Liver (tissue), 9 donors: ENCODE data around the gene NOM1. TPM values are rescaled to one million over a fixed set of nuclear protein-coding genes. Genes with fewer than 3 reads are reported as not detected.

Experiments used
- DNase-seq: peaks from one replicate; pipeline ENCODE4 v3.0.0-alpha.2; 2017; ENCODE audit warnings: low spot score
- H3K27ac ChIP-seq, 2 donors: one replicate each; pipeline ENCODE4 v1.7.0; 2013; ENCODE audit warnings: inconsistent platforms in 2 of 2, low read length in 2 of 2, control low read depth in 1 of 2, low read depth in 1 of 2, mild to moderate bottlenecking in 1 of 2
- H3K27me3 ChIP-seq, 4 donors: one replicate each; pipeline versions ENCODE4 v1.6.1 to v1.7.0; 2013; ENCODE audit warnings: low read length in 3 of 4, inconsistent platforms in 1 of 4, mild to moderate bottlenecking in 1 of 4, moderate library complexity in 1 of 4; ENCODE audit not compliant: control insufficient read depth in 4 of 4, insufficient read depth in 4 of 4
- H3K36me3 ChIP-seq, 4 donors: one replicate each; pipeline versions ENCODE4 v1.6.1 to v1.7.0; 2013; ENCODE audit warnings: low read length in 3 of 4, mild to moderate bottlenecking in 3 of 4, low read depth in 1 of 4, moderate library complexity in 1 of 4; ENCODE audit not compliant: control insufficient read depth in 4 of 4, insufficient read depth in 3 of 4
- H3K4me1 ChIP-seq, 4 donors: one replicate each; pipeline versions ENCODE4 v1.6.1 to v1.7.0; 2013; ENCODE audit warnings: low read length in 3 of 4, mild to moderate bottlenecking in 3 of 4, moderate library complexity in 1 of 4; ENCODE audit not compliant: control insufficient read depth in 4 of 4, insufficient read depth in 4 of 4
- H3K4me3 ChIP-seq, 3 donors: one replicate each; pipeline versions ENCODE4 v1.6.1 to v1.7.0; 2013; ENCODE audit warnings: low read length in 3 of 3, control low read depth in 1 of 3, low read depth in 1 of 3, mild to moderate bottlenecking in 1 of 3
- H3K9ac ChIP-seq, 2 donors: one replicate each; pipeline ENCODE4 v1.7.0; 2013; ENCODE audit warnings: low read length in 2 of 2, mild to moderate bottlenecking in 2 of 2, moderate library complexity in 2 of 2, control low read depth in 1 of 2, low read depth in 1 of 2
- H3K9me3 ChIP-seq, 4 donors: one replicate each; pipeline versions ENCODE4 v1.6.1 to v1.7.0; 2013; ENCODE audit warnings: low read length in 3 of 4; ENCODE audit not compliant: control insufficient read depth in 4 of 4
- ATF3 ChIP-seq: IDR thresholded peaks from 2 replicates; pipeline ENCODE4 v1.6.1; 2016; ENCODE audit warnings: antibody characterized with exemption
- EGR1 ChIP-seq, 2 donors: IDR thresholded peaks; 2 replicates each; pipeline ENCODE4 v1.6.1; 2016 to 2018; ENCODE audit warnings: antibody characterized with exemption in 2 of 2, low read depth in 2 of 2
- FOXA1 ChIP-seq: IDR thresholded peaks from 2 replicates; pipeline ENCODE4 v1.6.1; 2016; ENCODE audit warnings: antibody characterized with exemption
- GABPA ChIP-seq, 2 donors: IDR thresholded peaks in 1 of 2; conservative IDR thresholded peaks in 1 of 2; 2 replicates each; pipeline ENCODE4 v1.6.1; 2016; ENCODE audit warnings: antibody characterized with exemption in 2 of 2, mild to moderate bottlenecking in 1 of 2, moderate library complexity in 1 of 2
- MAX ChIP-seq: IDR thresholded peaks from 2 replicates; pipeline ENCODE4 v1.6.1; 2016; ENCODE audit warnings: antibody characterized with exemption
- RAD21 ChIP-seq, 2 donors: IDR thresholded peaks; 2 replicates each; pipeline ENCODE4 v1.6.1; 2016; ENCODE audit warnings: antibody characterized with exemption in 2 of 2, mild to moderate bottlenecking in 2 of 2
- RXRA ChIP-seq, 2 donors: IDR thresholded peaks; 2 replicates each; pipeline ENCODE4 v1.6.1; 2017 to 2018; ENCODE audit warnings: antibody characterized with exemption in 2 of 2, mild to moderate bottlenecking in 1 of 2
- TAF1 ChIP-seq: conservative IDR thresholded peaks from 2 replicates; pipeline ENCODE4 v1.6.1; 2016; ENCODE audit warnings: antibody characterized with exemption, mild to moderate bottlenecking
- YY1 ChIP-seq: IDR thresholded peaks from 2 replicates; pipeline ENCODE4 v1.6.1; 2016; ENCODE audit warnings: antibody characterized with exemption, mild to moderate bottlenecking
- WGBS: extraction: QIAGEN DNeasy Blood & Tissue Kit; methylation state at CpG from one replicate; pipeline ENCODE4 v1.1.7; 2013; 5-methylcytosine and 5-hydroxymethylcytosine counted together
- polyA plus RNA-seq, 2 donors: library from polyadenylated mRNA; stranded (reverse) in 1 of 2; unstranded in 1 of 2; fragments of 200-250 nt in 1 of 2; fragments of >200 nt in 1 of 2; fragmentation: Nextera tagmentation in 1 of 2; extraction: Ambion mirVana in 1 of 2; gene quantifications; one replicate each; pipeline versions ENCODE4 v1.2.1 to v1.2.3, GENCODE V29; 2013 to 2015
- total RNA-seq, 2 donors: library from RNA; depleted of rRNA; stranded (reverse); fragments of >200 nt; gene quantifications; one replicate each; pipeline ENCODE4 v1.2.3, GENCODE V29; 2014
- TF ChIP-seq, protein P1 (sequence below): IDR thresholded peaks from 2 replicates; pipeline ENCODE4 v1.6.1; 2016; ENCODE audit warnings: antibody characterized with exemption, mild to moderate bottlenecking
- TF ChIP-seq, protein P2 (sequence below): fragments of 150-350 bp; IDR thresholded peaks from 2 replicates; pipeline ENCODE4 v1.5.1; 2017; ENCODE audit warnings: improper control_type of control experiment, low read depth, low read length; ENCODE audit not compliant: missing input control
- TF ChIP-seq, protein P3 (sequence below): IDR thresholded peaks from 2 replicates; pipeline ENCODE4 v1.6.1; 2016; ENCODE audit warnings: antibody characterized with exemption
- donor health status: healthy.
- donor health status: healthy.
- donor health status: healthy.
- donor health status: healthy.
- donor health status: healthy.

Gene NOM1
- total and polyA plus RNA-seq, 4 donors, result 4.0 to 11.4 (median 6.2) TPM

DNA sequence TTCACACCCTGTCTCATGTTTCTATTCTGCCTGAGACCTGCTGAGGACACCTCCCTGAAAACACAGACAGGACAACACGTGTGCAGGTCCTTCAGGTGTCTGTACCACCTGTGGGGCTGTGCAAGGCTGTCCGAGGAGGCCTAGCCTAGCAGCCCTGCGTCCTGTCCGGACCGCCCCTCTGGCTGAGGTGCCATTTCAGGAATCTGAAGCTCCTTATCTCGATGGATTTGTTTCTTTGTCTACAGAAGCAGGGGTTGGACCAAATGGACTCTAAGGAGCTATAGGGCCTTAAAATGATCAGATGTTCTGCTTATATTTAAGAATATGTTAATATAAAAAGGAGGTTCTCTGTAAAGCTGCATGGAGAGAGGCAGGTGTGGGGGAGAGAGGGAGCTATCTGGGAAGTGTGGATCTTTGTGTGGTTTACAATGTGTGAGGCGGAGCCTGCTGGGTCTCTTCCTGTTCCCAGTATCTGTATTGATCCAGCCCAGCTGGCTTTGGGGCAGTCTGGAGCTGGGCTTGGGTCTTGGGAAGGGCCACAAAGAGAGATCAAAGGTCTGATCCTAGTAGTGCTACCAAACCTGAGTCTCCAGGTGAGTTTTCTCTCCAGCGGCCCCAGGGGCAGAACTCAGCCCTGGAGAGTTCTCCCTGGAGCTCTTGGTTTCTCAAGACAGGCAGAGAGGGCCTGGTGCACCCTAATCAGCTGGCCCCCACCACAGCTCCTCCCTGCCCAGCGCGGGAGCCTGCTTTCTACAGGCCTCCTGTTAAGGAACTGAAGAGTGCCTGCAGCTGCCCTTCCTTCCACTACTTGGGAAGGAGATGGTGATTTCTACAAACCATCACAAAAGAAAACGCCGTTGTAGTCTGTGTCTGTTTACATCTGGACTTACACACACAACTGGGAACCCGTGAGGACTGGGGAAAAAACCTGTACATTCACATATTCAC lies 64.4 kb downstream of the NOM1 start:
- Histone ChIP-seq H3K27ac (no peak overlapping the region), H3K9me3 (no peaks in the 10 kb centered on the region), H3K27me3 (peaks cover 17 to 46% (median 21%) of the 10 kb centered on the region in 4 donors), H3K36me3 (no peaks in the 10 kb centered on the region), H3K4me3 (no peak overlapping the region), H3K4me1 (peaks cover 8 to 30% (median 14%) of the 10 kb centered on the region in 4 donors), H3K9ac (no peak overlapping the region)
- DNase-seq, result no peak
- TF ChIP-seq FOXA1, result no peak
- TF ChIP-seq, protein P1, sequence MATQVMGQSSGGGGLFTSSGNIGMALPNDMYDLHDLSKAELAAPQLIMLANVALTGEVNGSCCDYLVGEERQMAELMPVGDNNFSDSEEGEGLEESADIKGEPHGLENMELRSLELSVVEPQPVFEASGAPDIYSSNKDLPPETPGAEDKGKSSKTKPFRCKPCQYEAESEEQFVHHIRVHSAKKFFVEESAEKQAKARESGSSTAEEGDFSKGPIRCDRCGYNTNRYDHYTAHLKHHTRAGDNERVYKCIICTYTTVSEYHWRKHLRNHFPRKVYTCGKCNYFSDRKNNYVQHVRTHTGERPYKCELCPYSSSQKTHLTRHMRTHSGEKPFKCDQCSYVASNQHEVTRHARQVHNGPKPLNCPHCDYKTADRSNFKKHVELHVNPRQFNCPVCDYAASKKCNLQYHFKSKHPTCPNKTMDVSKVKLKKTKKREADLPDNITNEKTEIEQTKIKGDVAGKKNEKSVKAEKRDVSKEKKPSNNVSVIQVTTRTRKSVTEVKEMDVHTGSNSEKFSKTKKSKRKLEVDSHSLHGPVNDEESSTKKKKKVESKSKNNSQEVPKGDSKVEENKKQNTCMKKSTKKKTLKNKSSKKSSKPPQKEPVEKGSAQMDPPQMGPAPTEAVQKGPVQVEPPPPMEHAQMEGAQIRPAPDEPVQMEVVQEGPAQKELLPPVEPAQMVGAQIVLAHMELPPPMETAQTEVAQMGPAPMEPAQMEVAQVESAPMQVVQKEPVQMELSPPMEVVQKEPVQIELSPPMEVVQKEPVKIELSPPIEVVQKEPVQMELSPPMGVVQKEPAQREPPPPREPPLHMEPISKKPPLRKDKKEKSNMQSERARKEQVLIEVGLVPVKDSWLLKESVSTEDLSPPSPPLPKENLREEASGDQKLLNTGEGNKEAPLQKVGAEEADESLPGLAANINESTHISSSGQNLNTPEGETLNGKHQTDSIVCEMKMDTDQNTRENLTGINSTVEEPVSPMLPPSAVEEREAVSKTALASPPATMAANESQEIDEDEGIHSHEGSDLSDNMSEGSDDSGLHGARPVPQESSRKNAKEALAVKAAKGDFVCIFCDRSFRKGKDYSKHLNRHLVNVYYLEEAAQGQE, result no peak
- TF ChIP-seq MAX, result no peak
- no peak for TF ChIP-seq TAF1
- no peak for TF ChIP-seq YY1
- TF ChIP-seq RAD21 (IDR thresholded peaks at IDR 0.05), result no peak
- TF ChIP-seq RXRA (IDR thresholded peaks at IDR 0.05), result no peak
- TF ChIP-seq EGR1 (IDR thresholded peaks at IDR 0.05; ENCODE audit: low read depth in 2 of 2), result no peak
- TF ChIP-seq GABPA (IDR thresholded peaks at IDR 0.05 in 1 of 2, conservative IDR thresholded peaks at IDR 0.05 in 1 of 2), result no peak
- TF ChIP-seq, protein P2, sequence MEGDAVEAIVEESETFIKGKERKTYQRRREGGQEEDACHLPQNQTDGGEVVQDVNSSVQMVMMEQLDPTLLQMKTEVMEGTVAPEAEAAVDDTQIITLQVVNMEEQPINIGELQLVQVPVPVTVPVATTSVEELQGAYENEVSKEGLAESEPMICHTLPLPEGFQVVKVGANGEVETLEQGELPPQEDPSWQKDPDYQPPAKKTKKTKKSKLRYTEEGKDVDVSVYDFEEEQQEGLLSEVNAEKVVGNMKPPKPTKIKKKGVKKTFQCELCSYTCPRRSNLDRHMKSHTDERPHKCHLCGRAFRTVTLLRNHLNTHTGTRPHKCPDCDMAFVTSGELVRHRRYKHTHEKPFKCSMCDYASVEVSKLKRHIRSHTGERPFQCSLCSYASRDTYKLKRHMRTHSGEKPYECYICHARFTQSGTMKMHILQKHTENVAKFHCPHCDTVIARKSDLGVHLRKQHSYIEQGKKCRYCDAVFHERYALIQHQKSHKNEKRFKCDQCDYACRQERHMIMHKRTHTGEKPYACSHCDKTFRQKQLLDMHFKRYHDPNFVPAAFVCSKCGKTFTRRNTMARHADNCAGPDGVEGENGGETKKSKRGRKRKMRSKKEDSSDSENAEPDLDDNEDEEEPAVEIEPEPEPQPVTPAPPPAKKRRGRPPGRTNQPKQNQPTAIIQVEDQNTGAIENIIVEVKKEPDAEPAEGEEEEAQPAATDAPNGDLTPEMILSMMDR, result no peak
- TF ChIP-seq, protein P3, sequence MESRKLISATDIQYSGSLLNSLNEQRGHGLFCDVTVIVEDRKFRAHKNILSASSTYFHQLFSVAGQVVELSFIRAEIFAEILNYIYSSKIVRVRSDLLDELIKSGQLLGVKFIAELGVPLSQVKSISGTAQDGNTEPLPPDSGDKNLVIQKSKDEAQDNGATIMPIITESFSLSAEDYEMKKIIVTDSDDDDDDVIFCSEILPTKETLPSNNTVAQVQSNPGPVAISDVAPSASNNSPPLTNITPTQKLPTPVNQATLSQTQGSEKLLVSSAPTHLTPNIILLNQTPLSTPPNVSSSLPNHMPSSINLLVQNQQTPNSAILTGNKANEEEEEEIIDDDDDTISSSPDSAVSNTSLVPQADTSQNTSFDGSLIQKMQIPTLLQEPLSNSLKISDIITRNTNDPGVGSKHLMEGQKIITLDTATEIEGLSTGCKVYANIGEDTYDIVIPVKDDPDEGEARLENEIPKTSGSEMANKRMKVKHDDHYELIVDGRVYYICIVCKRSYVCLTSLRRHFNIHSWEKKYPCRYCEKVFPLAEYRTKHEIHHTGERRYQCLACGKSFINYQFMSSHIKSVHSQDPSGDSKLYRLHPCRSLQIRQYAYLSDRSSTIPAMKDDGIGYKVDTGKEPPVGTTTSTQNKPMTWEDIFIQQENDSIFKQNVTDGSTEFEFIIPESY, result no peak
- no peak for TF ChIP-seq ATF3
- WGBS, result 28% methylated on average over 13 of the region's 13 CpGs
